ENCODE data around the gene RPH3AL. TPM values are rescaled to one million over a fixed set of nuclear protein-coding genes. Genes with fewer than 3 reads are reported as not detected.

RPH3AL gene
- total RNA-seq, 4 donors from 2014 or later = 9.9 to 44.7 (median 21.5) TPM

DNA sequence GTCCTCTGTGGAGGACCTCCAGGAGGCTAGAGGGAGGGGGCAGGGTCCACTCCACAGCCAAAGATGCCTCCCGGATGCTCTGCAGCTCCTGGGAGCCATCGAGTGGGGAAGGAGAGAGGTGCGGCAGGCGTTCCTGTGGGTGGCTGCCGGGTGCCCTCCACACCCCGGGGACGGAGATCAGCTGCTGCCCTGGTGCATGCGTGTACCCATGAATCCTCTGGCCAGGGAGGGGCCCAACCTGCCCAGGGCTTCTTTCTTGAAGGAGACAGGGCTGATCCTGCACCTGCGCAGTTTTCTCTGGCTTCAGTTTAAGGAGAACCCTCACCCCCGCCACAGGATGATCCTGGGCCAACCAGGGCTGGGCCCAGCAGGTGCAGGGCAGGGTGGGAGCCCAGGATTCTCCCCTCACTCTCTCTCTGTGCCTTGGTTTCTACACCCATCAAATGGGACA lies 137.7 kb downstream of the RPH3AL start:
- Histone ChIP-seq H3K27ac (no peak overlapping the region), H3K4me3 (no peak overlapping the region)
- no peak for DNase-seq

GRCh38 chr17:213286-214105 lies 139.1 kb downstream of the RPH3AL start:
- no peaks in the 10 kb centered on the region for H3K27me3 ChIP-seq
- no peaks in the 10 kb centered on the region for H3K36me3 ChIP-seq
- no peaks in the 10 kb centered on the region for H3K9me3 ChIP-seq
- TF ChIP-seq POLR2A (IDR thresholded peaks at IDR 0.05) = no peak
- no peak overlapping the region for H3K4me3 ChIP-seq
- H3K4me1 ChIP-seq = no peaks in the 10 kb centered on the region
- H3K27ac ChIP-seq = no peak overlapping the region
- DNase-seq = no peak
- intact Hi-C loops (cut with DNase I; ENCODE audit: low total_unique reads) = no loop called here

More for the DNA sequence above, 137.7 kb downstream of the RPH3AL start:
- no peak for TF ChIP-seq POLR2A (IDR thresholded peaks at IDR 0.05)
- no peak for TF ChIP-seq CTCF (IDR thresholded peaks at IDR 0.05)
- H3K36me3 ChIP-seq = no peaks in the 10 kb centered on the region
- H3K4me1 ChIP-seq = no peaks in the 10 kb centered on the region
- H3K27me3 ChIP-seq = no peaks in the 10 kb centered on the region
- no peaks in the 10 kb centered on the region for H3K9me3 ChIP-seq
- intact Hi-C loops (cut with DNase I; ENCODE audit: low total_unique reads) = no loop called here

- H3K9me3 ChIP-seq = no peaks in the 10 kb centered on the region
- no peaks in the 10 kb centered on the region for H3K27me3 ChIP-seq
- intact Hi-C loops (cut with DNase I; ENCODE audit: low total_unique reads) = no loop called here
- no peak overlapping the region for H3K4me3 ChIP-seq
- H3K27ac ChIP-seq = no peak overlapping the region
- no peaks in the 10 kb centered on the region for H3K4me1 ChIP-seq
- no peak for DNase-seq
- no peaks in the 10 kb centered on the region for H3K36me3 ChIP-seq
- no peak for TF ChIP-seq CTCF (IDR thresholded peaks at IDR 0.05)
- TF ChIP-seq POLR2A (IDR thresholded peaks at IDR 0.05) = no peak
Observed at GRCh38 chr17:210402-210801, 142.2 kb downstream of the RPH3AL start.

GRCh38 chr17:208429-208828 lies 144.2 kb downstream of the RPH3AL start:
- Histone ChIP-seq H3K27me3 (no peaks in the 10 kb centered on the region), H3K9me3 (no peaks in the 10 kb centered on the region), H3K36me3 (no peaks in the 10 kb centered on the region), H3K27ac (no peak overlapping the region), H3K4me1 (no peaks in the 10 kb centered on the region), H3K4me3 (no peak overlapping the region)
- intact Hi-C loops (cut with DNase I; ENCODE audit: low total_unique reads) = no loop called here
- DNase-seq = no peak
- TF ChIP-seq POLR2A (IDR thresholded peaks at IDR 0.05) (no peak), CTCF (IDR thresholded peaks at IDR 0.05) (no peak)

- Histone ChIP-seq H3K27ac (no peak overlapping the region), H3K27me3 (no peaks in the 10 kb centered on the region), H3K36me3 (no peaks in the 10 kb centered on the region), H3K9me3 (no peaks in the 10 kb centered on the region), H3K4me1 (no peaks in the 10 kb centered on the region), H3K4me3 (no peak overlapping the region)
- no peak for TF ChIP-seq CTCF (IDR thresholded peaks at IDR 0.05)
- intact Hi-C loops (cut with DNase I; ENCODE audit: low total_unique reads) = no loop called here
- DNase-seq = no peak
Observed at GRCh38 chr17:207775-208174, 144.8 kb downstream of the RPH3AL start.
